SK-N-DZ (cell line): ENCODE results near the gene BIVM.

ENCODE experiments used
- DNase-seq: peaks from one replicate; pipeline ENCODE4 v3.0.0-alpha.2; 2015; ENCODE audit warnings: low spot score

The BIVM gene

GRCh38 chr13:102784483-102784882 lies 14.4 kb upstream of the BIVM start:
- no peak for DNase-seq

- DNase-seq, result no peak
These were observed 10.2 kb upstream of the BIVM start for GRCh38 chr13:102788683-102789082.

- DNase-seq, result no peak
These were observed 6.5 kb upstream of the BIVM start for GRCh38 chr13:102792396-102792795.

- DNase-seq, result no peak
These were observed 5.1 kb upstream of the BIVM start for GRCh38 chr13:102793611-102794355.

- peak; percentile 19 for DNase-seq
These were observed 666 bp downstream of the BIVM start for GRCh38 chr13:102799426-102800144.

GRCh38 chr13:102800145-102801041 lies 1.5 kb downstream of the BIVM start:
- peak; percentile 78 for DNase-seq

GRCh38 chr13:102805680-102806079 lies 6.8 kb downstream of the BIVM start:
- DNase-seq, result no peak

GRCh38 chr13:102807699-102808098 lies 8.8 kb downstream of the BIVM start:
- DNase-seq, result no peak

GRCh38 chr13:102812611-102813287 lies 13.8 kb downstream of the BIVM start:
- no peak for DNase-seq

GRCh38 chr13:102814025-102814607 lies 15.2 kb downstream of the BIVM start:
- no peak for DNase-seq

- DNase-seq, result no peak
These were observed 15.9 kb downstream of the BIVM start for GRCh38 chr13:102814793-102815192.

GRCh38 chr13:102815788-102816187 lies 16.9 kb downstream of the BIVM start:
- no peak for DNase-seq

GRCh38 chr13:102816708-102817107 lies 17.8 kb downstream of the BIVM start:
- DNase-seq, result no peak

- DNase-seq, result no peak
These were observed 18.3 kb downstream of the BIVM start for GRCh38 chr13:102817241-102817640.

- DNase-seq, result no peak
These were observed 19.0 kb downstream of the BIVM start for GRCh38 chr13:102817907-102818306.

GRCh38 chr13:102825400-102825799 lies 26.5 kb downstream of the BIVM start:
- no peak for DNase-seq

GRCh38 chr13:102825921-102826706 lies 27.2 kb downstream of the BIVM start:
- DNase-seq, result no peak

GRCh38 chr13:102830646-102831045 lies 31.7 kb downstream of the BIVM start:
- DNase-seq, result no peak

- no peak for DNase-seq
These were observed 37.6 kb downstream of the BIVM start for GRCh38 chr13:102836471-102836870.

- no peak for DNase-seq
These were observed 39.4 kb downstream of the BIVM start for GRCh38 chr13:102838273-102838672.
